Liver (tissue), 9 donors: Measurements from ENCODE around the gene GLYATL3. TPM values are rescaled to one million over a fixed set of nuclear protein-coding genes. Genes with fewer than 3 reads are reported as not detected.

Experiments
- DNase-seq: peaks from one replicate; pipeline ENCODE4 v3.0.0-alpha.2; 2017; ENCODE audit warnings: low spot score
- H3K27ac ChIP-seq, 2 donors: one replicate each; pipeline ENCODE4 v1.7.0; 2013; ENCODE audit warnings: inconsistent platforms in 2 of 2, low read length in 2 of 2, control low read depth in 1 of 2, low read depth in 1 of 2, mild to moderate bottlenecking in 1 of 2
- H3K27me3 ChIP-seq, 4 donors: one replicate each; pipeline versions ENCODE4 v1.6.1 to v1.7.0; 2013; ENCODE audit warnings: low read length in 3 of 4, inconsistent platforms in 1 of 4, mild to moderate bottlenecking in 1 of 4, moderate library complexity in 1 of 4; ENCODE audit not compliant: control insufficient read depth in 4 of 4, insufficient read depth in 4 of 4
- H3K36me3 ChIP-seq, 4 donors: one replicate each; pipeline versions ENCODE4 v1.6.1 to v1.7.0; 2013; ENCODE audit warnings: low read length in 3 of 4, mild to moderate bottlenecking in 3 of 4, low read depth in 1 of 4, moderate library complexity in 1 of 4; ENCODE audit not compliant: control insufficient read depth in 4 of 4, insufficient read depth in 3 of 4
- H3K4me1 ChIP-seq, 4 donors: one replicate each; pipeline versions ENCODE4 v1.6.1 to v1.7.0; 2013; ENCODE audit warnings: low read length in 3 of 4, mild to moderate bottlenecking in 3 of 4, moderate library complexity in 1 of 4; ENCODE audit not compliant: control insufficient read depth in 4 of 4, insufficient read depth in 4 of 4
- H3K4me3 ChIP-seq, 3 donors: one replicate each; pipeline versions ENCODE4 v1.6.1 to v1.7.0; 2013; ENCODE audit warnings: low read length in 3 of 3, control low read depth in 1 of 3, low read depth in 1 of 3, mild to moderate bottlenecking in 1 of 3
- H3K9ac ChIP-seq, 2 donors: one replicate each; pipeline ENCODE4 v1.7.0; 2013; ENCODE audit warnings: low read length in 2 of 2, mild to moderate bottlenecking in 2 of 2, moderate library complexity in 2 of 2, control low read depth in 1 of 2, low read depth in 1 of 2
- H3K9me3 ChIP-seq, 4 donors: one replicate each; pipeline versions ENCODE4 v1.6.1 to v1.7.0; 2013; ENCODE audit warnings: low read length in 3 of 4; ENCODE audit not compliant: control insufficient read depth in 4 of 4
- ATF3 ChIP-seq: IDR thresholded peaks from 2 replicates; pipeline ENCODE4 v1.6.1; 2016; ENCODE audit warnings: antibody characterized with exemption
- CTCF ChIP-seq: fragments of 150-350 bp; IDR thresholded peaks from 2 replicates; pipeline ENCODE4 v1.5.1; 2017; ENCODE audit warnings: improper control_type of control experiment, low read depth, low read length; ENCODE audit not compliant: missing input control
- EGR1 ChIP-seq, 2 donors: IDR thresholded peaks; 2 replicates each; pipeline ENCODE4 v1.6.1; 2016 to 2018; ENCODE audit warnings: antibody characterized with exemption in 2 of 2, low read depth in 2 of 2
- FOXA1 ChIP-seq: IDR thresholded peaks from 2 replicates; pipeline ENCODE4 v1.6.1; 2016; ENCODE audit warnings: antibody characterized with exemption
- GABPA ChIP-seq, 2 donors: IDR thresholded peaks in 1 of 2; conservative IDR thresholded peaks in 1 of 2; 2 replicates each; pipeline ENCODE4 v1.6.1; 2016; ENCODE audit warnings: antibody characterized with exemption in 2 of 2, mild to moderate bottlenecking in 1 of 2, moderate library complexity in 1 of 2
- HNF4A ChIP-seq, 2 donors: conservative IDR thresholded peaks; 2 replicates each; pipeline ENCODE4 v1.6.1; 2016; ENCODE audit warnings: antibody characterized with exemption in 2 of 2, mild to moderate bottlenecking in 2 of 2
- JUND ChIP-seq, 2 donors: IDR thresholded peaks; 2 replicates each; pipeline ENCODE4 v1.6.1; 2016; ENCODE audit warnings: antibody characterized with exemption in 2 of 2
- MAX ChIP-seq: IDR thresholded peaks from 2 replicates; pipeline ENCODE4 v1.6.1; 2016; ENCODE audit warnings: antibody characterized with exemption
- NR2F2 ChIP-seq: IDR thresholded peaks from 2 replicates; pipeline ENCODE4 v1.6.1; 2016; ENCODE audit warnings: antibody characterized with exemption
- REST ChIP-seq: IDR thresholded peaks from 2 replicates; pipeline ENCODE4 v1.6.1; 2016; ENCODE audit warnings: antibody characterized with exemption, mild to moderate bottlenecking
- RXRA ChIP-seq, 2 donors: IDR thresholded peaks; 2 replicates each; pipeline ENCODE4 v1.6.1; 2017 to 2018; ENCODE audit warnings: antibody characterized with exemption in 2 of 2, mild to moderate bottlenecking in 1 of 2
- SP1 ChIP-seq: IDR thresholded peaks from 2 replicates; pipeline ENCODE4 v1.6.1; 2018; ENCODE audit warnings: antibody characterized with exemption, mild to moderate bottlenecking
- TAF1 ChIP-seq: conservative IDR thresholded peaks from 2 replicates; pipeline ENCODE4 v1.6.1; 2016; ENCODE audit warnings: antibody characterized with exemption, mild to moderate bottlenecking
- YY1 ChIP-seq: IDR thresholded peaks from 2 replicates; pipeline ENCODE4 v1.6.1; 2016; ENCODE audit warnings: antibody characterized with exemption, mild to moderate bottlenecking
- WGBS: extraction: QIAGEN DNeasy Blood & Tissue Kit; methylation state at CpG from one replicate; pipeline ENCODE4 v1.1.7; 2013; 5-methylcytosine and 5-hydroxymethylcytosine counted together
- polyA plus RNA-seq, 2 donors: library from polyadenylated mRNA; stranded (reverse) in 1 of 2; unstranded in 1 of 2; fragments of 200-250 nt in 1 of 2; fragments of >200 nt in 1 of 2; fragmentation: Nextera tagmentation in 1 of 2; extraction: Ambion mirVana in 1 of 2; gene quantifications; one replicate each; pipeline versions ENCODE4 v1.2.1 to v1.2.3, GENCODE V29; 2013 to 2015
- total RNA-seq, 2 donors: library from RNA; depleted of rRNA; stranded (reverse); fragments of >200 nt; gene quantifications; one replicate each; pipeline ENCODE4 v1.2.3, GENCODE V29; 2014
- donor health status: healthy.
- donor health status: healthy.
- donor health status: healthy.
- donor health status: healthy.
- donor health status: healthy.

Gene GLYATL3
- total and polyA plus RNA-seq, 4 donors = 0.09 TPM; not detected in 3

GRCh38 chr6:49541936-49542335, 42.2 kb downstream of the GLYATL3 start:
- Histone ChIP-seq H3K36me3 (peaks cover 0 to 1% (median 0%) of the 10 kb centered on the region in 4 donors), H3K4me3 (no peak overlapping the region), H3K27me3 (no peaks in the 10 kb centered on the region), H3K27ac (no peak overlapping the region), H3K9ac (no peak overlapping the region), H3K9me3 (no peaks in the 10 kb centered on the region), H3K4me1 (no peaks in the 10 kb centered on the region)
- WGBS = 83% methylated on average over 3 of the region's 3 CpGs
- TF ChIP-seq RXRA (IDR thresholded peaks at IDR 0.05) = no peak
- TF ChIP-seq EGR1 (IDR thresholded peaks at IDR 0.05; ENCODE audit: low read depth in 2 of 2) = no peak
- no peak for TF ChIP-seq ATF3
- no peak for TF ChIP-seq REST
- TF ChIP-seq GABPA (IDR thresholded peaks at IDR 0.05 in 1 of 2, conservative IDR thresholded peaks at IDR 0.05 in 1 of 2) = no peak
- no peak for TF ChIP-seq TAF1
- TF ChIP-seq SP1 = no peak
- no peak for TF ChIP-seq YY1
- TF ChIP-seq CTCF = no peak
- no peak for TF ChIP-seq HNF4A (conservative IDR thresholded peaks at IDR 0.05)
- TF ChIP-seq MAX = no peak
- no peak for TF ChIP-seq JUND (IDR thresholded peaks at IDR 0.05)
- no peak for TF ChIP-seq NR2F2
- no peak for TF ChIP-seq FOXA1
- DNase-seq = no peak

GRCh38 chr6:49543087-49543858, 43.5 kb downstream of the GLYATL3 start:
- H3K9ac ChIP-seq = no peak overlapping the region
- DNase-seq = no peak
- H3K27me3 ChIP-seq = no peaks in the 10 kb centered on the region
- WGBS = 75% methylated on average over 7 of the region's 7 CpGs
- H3K4me3 ChIP-seq = no peak overlapping the region
- H3K4me1 ChIP-seq = no peaks in the 10 kb centered on the region
- H3K9me3 ChIP-seq = no peaks in the 10 kb centered on the region
- peaks cover 0 to 1% (median 0%) of the 10 kb centered on the region in 4 donors for H3K36me3 ChIP-seq
- H3K27ac ChIP-seq = no peak overlapping the region
- TF ChIP-seq FOXA1 (no peak), HNF4A (conservative IDR thresholded peaks at IDR 0.05) (no peak)
